ENCODE measurements around the gene TSKS.

The TSKS gene

GRCh38 chr19:49716154-49716553 lies 47.0 kb downstream of the TSKS start:
- no peak for DNase-seq (ENCODE audit: low read depth)

- DNase-seq (ENCODE audit: low read depth), result no peak
These were observed 49.8 kb downstream of the TSKS start for GRCh38 chr19:49713236-49713845.

- no peak for DNase-seq (ENCODE audit: low read depth)
These were observed 50.7 kb downstream of the TSKS start for GRCh38 chr19:49712397-49712859.

GRCh38 chr19:49710372-49710951 lies 52.6 kb downstream of the TSKS start:
- DNase-seq (ENCODE audit: low read depth), result no peak

- DNase-seq (ENCODE audit: low read depth), result no peak
These were observed 57.2 kb downstream of the TSKS start for GRCh38 chr19:49705919-49706318.

GRCh38 chr19:49704888-49705642 lies 58.0 kb downstream of the TSKS start:
- no peak for DNase-seq (ENCODE audit: low read depth)

GRCh38 chr19:49701271-49701786 lies 61.8 kb downstream of the TSKS start:
- DNase-seq (ENCODE audit: low read depth), result no peak

- DNase-seq (ENCODE audit: low read depth), result no peak
These were observed 62.5 kb downstream of the TSKS start for GRCh38 chr19:49700563-49700962.

GRCh38 chr19:49699364-49699763 lies 63.7 kb downstream of the TSKS start:
- DNase-seq (ENCODE audit: low read depth), result no peak

GRCh38 chr19:49696865-49697264 lies 66.2 kb downstream of the TSKS start:
- no peak for DNase-seq (ENCODE audit: low read depth)

GRCh38 chr19:49696115-49696514 lies 67.0 kb downstream of the TSKS start:
- no peak for DNase-seq (ENCODE audit: low read depth)

- DNase-seq (ENCODE audit: low read depth), result no peak
These were observed 71.0 kb downstream of the TSKS start for GRCh38 chr19:49692147-49692506.

GRCh38 chr19:49691243-49692146 lies 71.6 kb downstream of the TSKS start:
- DNase-seq (ENCODE audit: low read depth), result no peak

GRCh38 chr19:49690656-49691242 lies 72.4 kb downstream of the TSKS start, which contains the start of gene CPT1C:
Gene CPT1C, plus strand, starts transcription at chr19:49691116. Its CDS starts 1,137 bp downstream, at chr19:49692253.
- DNase-seq (ENCODE audit: low read depth), result no peak

- no peak for DNase-seq (ENCODE audit: low read depth)
These were observed 72.9 kb downstream of the TSKS start for GRCh38 chr19:49690079-49690655.

Data from stimulated activated CD8-positive, alpha-beta memory T cell treated with anti-CD3 and anti-CD28 coated beads, Interleukin-12 subunit alpha, Interleukin-12 subunit beta, amount 100 ng/mL, for 4 hours (primary cell).